Tibial artery (tissue), 4 donors: ENCODE results near the gene ISG20L2.

Experiments used
- DNase-seq, 2 donors: peaks; one replicate each; pipeline ENCODE4 v3.0.0-alpha.2; 2019
- H3K27ac ChIP-seq, 2 donors: fragments of 200-600 bp; sonication (generic) in 1 of 2; 1 replicate in 1 of 2; 2 replicates in 1 of 2; pipeline ENCODE4 v1.5.1; 2018 to 2019; ENCODE audit warnings: mild to moderate bottlenecking in 1 of 2
- H3K27me3 ChIP-seq, 2 donors: fragments of 200-600 bp; sonication (generic) in 1 of 2; one replicate each; pipeline versions ENCODE4 v1.5.1 to v1.6.0; 2016 to 2019
- H3K36me3 ChIP-seq, 3 donors: fragments of 200-600 bp; sonication (generic) in 2 of 3; one replicate each; pipeline ENCODE4 v1.5.1; 2016 to 2019; ENCODE audit warnings: mild to moderate bottlenecking in 2 of 3
- H3K4me1 ChIP-seq, 4 donors: fragments of 200-600 bp; sonication (generic) in 2 of 4; 1 replicate in 3 of 4; 2 replicates in 1 of 4; pipeline ENCODE4 v1.5.1; 2016 to 2019
- H3K4me3 ChIP-seq, 2 donors: fragments of 200-600 bp; sonication (generic) in 1 of 2; 1 replicate in 1 of 2; 2 replicates in 1 of 2; pipeline ENCODE4 v1.5.1; 2018 to 2019; ENCODE audit warnings: mild to moderate bottlenecking in 2 of 2
- H3K9me3 ChIP-seq, 3 donors: fragments of 200-600 bp; sonication (generic) in 1 of 3; one replicate each; pipeline ENCODE4 v1.5.1; 2016 to 2019
- intact Hi-C: fragments of 100-400 bp; cut with DNase I; formaldehyde crosslinking; loops from one replicate; pipeline ENCODE4 v1.15.0; 2023; ENCODE audit warnings: low total_unique reads
- TF ChIP-seq, protein P1 (sequence below), 2 experiments: fragments of 200-600 bp in 1 of 2; fragments of 450-650 bp in 1 of 2; IDR thresholded peaks; one replicate each; pipeline ENCODE4 v1.5.1; 2017 to 2019; ENCODE audit warnings: antibody characterized with exemption in 2 of 2, mild to moderate bottlenecking in 1 of 2, moderate library complexity in 1 of 2

The ISG20L2 gene

DNA sequence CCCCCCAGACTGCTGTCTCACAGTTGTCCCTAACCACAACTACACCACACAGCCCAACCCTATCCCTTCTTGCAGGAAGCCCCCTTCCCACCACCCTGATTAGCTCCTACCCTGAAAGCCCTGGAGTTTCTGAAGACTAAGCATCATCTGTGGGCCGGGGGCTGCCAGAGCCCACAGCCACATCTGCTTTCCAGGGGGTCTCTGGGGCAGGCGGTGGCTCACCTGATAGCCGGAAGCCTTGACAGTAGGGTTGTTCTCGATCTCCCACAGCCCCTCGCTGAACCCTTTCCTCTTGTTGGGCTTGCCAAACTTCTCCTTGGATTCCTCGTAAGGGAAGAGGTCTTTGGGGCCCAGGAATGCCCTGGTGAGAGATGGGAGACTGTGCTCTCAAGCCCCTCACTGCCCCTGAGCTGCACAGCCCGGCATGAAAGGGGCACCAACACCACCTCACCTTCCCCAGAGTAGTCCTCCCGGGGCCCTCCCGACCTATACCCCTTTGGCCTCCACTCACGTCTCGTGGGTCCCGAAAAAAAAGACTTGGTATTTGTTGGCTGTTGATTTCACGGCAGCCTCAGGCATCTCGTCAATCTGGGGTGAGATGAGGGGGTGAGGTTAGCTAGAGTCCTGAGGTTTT lies 16.3 kb upstream of the ISG20L2 start:
- H3K4me3 ChIP-seq: no peak overlapping the region
- H3K36me3 ChIP-seq: peaks cover 16 to 34% (median 32%) of the 10 kb centered on the region in 3 donors
- no peak for DNase-seq
- TF ChIP-seq, protein P1, sequence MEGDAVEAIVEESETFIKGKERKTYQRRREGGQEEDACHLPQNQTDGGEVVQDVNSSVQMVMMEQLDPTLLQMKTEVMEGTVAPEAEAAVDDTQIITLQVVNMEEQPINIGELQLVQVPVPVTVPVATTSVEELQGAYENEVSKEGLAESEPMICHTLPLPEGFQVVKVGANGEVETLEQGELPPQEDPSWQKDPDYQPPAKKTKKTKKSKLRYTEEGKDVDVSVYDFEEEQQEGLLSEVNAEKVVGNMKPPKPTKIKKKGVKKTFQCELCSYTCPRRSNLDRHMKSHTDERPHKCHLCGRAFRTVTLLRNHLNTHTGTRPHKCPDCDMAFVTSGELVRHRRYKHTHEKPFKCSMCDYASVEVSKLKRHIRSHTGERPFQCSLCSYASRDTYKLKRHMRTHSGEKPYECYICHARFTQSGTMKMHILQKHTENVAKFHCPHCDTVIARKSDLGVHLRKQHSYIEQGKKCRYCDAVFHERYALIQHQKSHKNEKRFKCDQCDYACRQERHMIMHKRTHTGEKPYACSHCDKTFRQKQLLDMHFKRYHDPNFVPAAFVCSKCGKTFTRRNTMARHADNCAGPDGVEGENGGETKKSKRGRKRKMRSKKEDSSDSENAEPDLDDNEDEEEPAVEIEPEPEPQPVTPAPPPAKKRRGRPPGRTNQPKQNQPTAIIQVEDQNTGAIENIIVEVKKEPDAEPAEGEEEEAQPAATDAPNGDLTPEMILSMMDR (IDR thresholded peaks at IDR 0.05): no peak
- peak overlapping the region; percentile 98 to 99 for H3K27ac ChIP-seq
- intact Hi-C loops: no loop called here
- H3K9me3 ChIP-seq: no peaks in the 10 kb centered on the region
- no peaks in the 10 kb centered on the region for H3K27me3 ChIP-seq
- peaks cover 0 to 69% (median 55%) of the 10 kb centered on the region in 4 donors for H3K4me1 ChIP-seq

DNA sequence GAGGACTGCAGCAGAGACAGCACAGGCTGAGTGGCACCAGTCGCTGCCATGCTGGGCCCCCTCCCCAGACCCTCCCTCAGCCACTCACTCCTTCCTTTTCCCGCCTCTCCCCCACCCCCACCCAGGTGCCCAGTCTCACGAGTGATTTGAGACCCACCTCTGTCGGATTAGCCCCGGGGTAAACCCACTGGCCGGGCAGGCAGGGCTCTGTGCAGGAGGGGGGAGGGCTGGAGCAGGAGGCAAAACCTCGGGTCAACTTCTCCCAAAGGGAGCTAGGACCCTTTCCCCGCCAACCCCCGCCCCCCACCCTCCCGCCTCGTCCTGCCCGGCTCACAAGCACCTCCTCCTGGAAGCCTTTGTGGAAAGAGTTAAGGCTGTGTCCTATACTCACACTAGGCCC lies 15.8 kb upstream of the ISG20L2 start:
- TF ChIP-seq, protein P1 (IDR thresholded peaks at IDR 0.05): no peak
- H3K27ac ChIP-seq: peak overlapping the region; percentile 98 to 99
- no peak overlapping the region for H3K4me3 ChIP-seq
- H3K36me3 ChIP-seq: peaks cover 16 to 34% (median 32%) of the 10 kb centered on the region in 3 donors
- H3K4me1 ChIP-seq: peaks cover 0 to 66% (median 50%) of the 10 kb centered on the region in 4 donors
- intact Hi-C loops: no loop called here
- no peaks in the 10 kb centered on the region for H3K27me3 ChIP-seq
- DNase-seq: no peak
- no peaks in the 10 kb centered on the region for H3K9me3 ChIP-seq

DNA sequence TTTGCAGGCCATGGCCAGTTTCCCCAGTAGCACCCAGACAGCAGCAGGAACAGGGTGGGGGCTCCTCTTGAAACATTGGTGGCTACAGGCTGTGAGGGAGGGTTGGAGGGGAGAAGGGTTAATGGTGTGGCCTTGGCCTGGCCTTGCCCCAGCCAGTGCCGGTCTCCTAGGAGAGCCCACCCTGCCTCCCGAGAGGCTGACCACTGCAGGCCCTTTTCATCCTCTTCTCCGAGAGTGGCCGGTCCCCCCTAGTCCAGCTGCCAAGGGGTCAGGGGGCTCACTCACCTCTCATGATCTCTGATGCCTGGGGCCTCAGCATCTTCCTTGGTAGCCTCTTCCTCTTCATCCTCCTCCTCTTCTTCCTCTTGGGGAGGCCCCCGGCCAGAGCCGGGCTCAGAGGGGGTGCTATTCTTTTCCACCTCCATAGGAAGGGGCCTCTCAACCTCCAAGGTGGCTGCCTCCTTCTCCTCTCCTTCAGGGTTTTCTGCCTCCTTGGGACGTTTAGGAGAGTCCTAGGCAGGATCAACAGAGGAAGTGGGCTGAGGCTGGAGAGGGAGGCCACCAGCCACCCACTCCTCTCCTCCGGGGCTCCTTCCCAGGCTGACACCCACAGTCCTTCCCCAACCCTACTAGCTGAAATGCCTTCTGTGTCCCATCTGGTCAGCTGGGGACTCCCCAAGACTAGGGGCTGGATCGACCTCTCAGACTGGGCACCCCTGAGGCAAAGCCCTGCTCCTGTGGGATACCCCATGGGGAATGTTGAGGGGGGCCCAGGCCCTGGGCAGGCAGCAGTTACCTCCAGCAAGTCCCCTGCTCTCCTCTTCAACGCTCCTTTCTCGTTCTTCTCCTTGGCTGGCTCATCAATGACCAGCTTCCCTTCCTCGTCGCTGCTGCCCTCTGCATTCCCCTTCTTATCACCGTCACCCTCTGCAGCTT lies 15.1 kb upstream of the ISG20L2 start:
- Histone ChIP-seq H3K4me3 (no peak overlapping the region), H3K4me1 (peaks cover 0 to 59% (median 43%) of the 10 kb centered on the region in 4 donors), H3K36me3 (peaks cover 16 to 34% (median 32%) of the 10 kb centered on the region in 3 donors), H3K27me3 (no peaks in the 10 kb centered on the region), H3K9me3 (no peaks in the 10 kb centered on the region), H3K27ac (peak overlapping the region in 1 of 2 donors; percentile 4)
- TF ChIP-seq, protein P1 (IDR thresholded peaks at IDR 0.05): no peak
- intact Hi-C loops: no loop called here
- no peak for DNase-seq

DNA sequence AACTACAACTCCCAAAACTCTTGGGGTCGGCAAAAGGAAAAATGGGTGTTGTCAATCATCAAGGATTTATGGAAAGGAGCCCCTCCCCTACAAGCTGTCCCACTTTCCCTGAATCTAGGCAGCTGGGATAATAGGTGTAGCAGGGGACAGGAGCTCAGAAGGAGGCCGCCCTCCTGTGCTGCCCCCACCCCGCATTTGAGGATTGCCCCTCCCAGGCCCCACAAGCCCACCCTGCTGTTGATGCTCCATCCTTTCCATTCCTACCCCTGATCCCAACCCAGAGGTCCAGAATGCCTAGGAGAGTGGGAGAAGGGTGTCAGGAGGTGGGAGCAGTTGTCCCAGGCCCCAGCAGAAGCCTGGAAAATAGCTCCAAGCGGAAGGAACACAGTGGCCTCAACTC lies 14.2 kb upstream of the ISG20L2 start:
- DNase-seq: no peak
- Histone ChIP-seq H3K27ac (no peak overlapping the region), H3K9me3 (no peaks in the 10 kb centered on the region), H3K36me3 (peaks cover 16 to 39% (median 32%) of the 10 kb centered on the region in 3 donors), H3K4me3 (no peak overlapping the region), H3K4me1 (peaks cover 0 to 51% (median 35%) of the 10 kb centered on the region in 4 donors), H3K27me3 (no peaks in the 10 kb centered on the region)
- TF ChIP-seq, protein P1 (IDR thresholded peaks at IDR 0.05): no peak
- intact Hi-C loops: no loop called here

DNA sequence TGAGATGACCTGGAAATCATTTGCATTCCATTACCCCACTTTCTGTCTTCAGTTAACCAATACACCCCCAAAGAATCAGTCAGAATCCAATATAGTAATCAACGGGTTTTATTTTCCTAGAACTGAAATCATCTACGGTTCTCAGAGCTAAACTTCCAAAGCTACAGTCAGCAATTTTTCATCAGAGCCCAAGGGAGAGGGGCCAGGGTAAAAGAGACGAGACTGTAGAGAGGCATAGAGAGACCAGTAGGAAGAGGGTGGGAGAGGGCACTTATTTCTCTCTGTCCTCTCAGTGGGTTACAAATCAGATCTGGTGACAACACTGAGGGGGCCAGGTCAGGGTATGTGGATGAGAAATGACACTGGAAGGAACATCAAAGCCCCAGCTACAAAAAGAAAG lies 13.5 kb upstream of the ISG20L2 start:
- TF ChIP-seq, protein P1 (IDR thresholded peaks at IDR 0.05): no peak
- peaks cover 17 to 46% (median 39%) of the 10 kb centered on the region in 3 donors for H3K36me3 ChIP-seq

More for the DNA sequence above, 13.5 kb upstream of the ISG20L2 start:
- H3K27ac ChIP-seq: peak overlapping the region; percentile 80 to 83
- H3K27me3 ChIP-seq: no peaks in the 10 kb centered on the region
- peaks cover 0 to 44% (median 29%) of the 10 kb centered on the region in 4 donors for H3K4me1 ChIP-seq
- intact Hi-C loops: no loop called here
- H3K4me3 ChIP-seq: no peak overlapping the region
- H3K9me3 ChIP-seq: no peaks in the 10 kb centered on the region
- DNase-seq: no peak
